ENCODE measurements around the gene SERPINF2.

GRCh38 chr17:1709971-1710806 is 32.5 kb upstream of the SERPINF2 start, which contains the start of gene TLCD2:
- TF ChIP-seq CTCF (IDR thresholded peaks at IDR 0.05) (no peak), POLR2A (IDR thresholded peaks at IDR 0.05) (no peak)
